ENCODE data around the gene KCNC3.

GRCh38 chr19:50328873-50329145, 368 bp downstream of the KCNC3 start:
- TF ChIP-seq ZNF707 (tag by site-specific recombination; IDR thresholded peaks at IDR 0.05) (no peak), ZNF335 (tag by site-specific recombination; conservative IDR thresholded peaks at IDR 0.05) (no peak), CTCF (tag by site-specific recombination; IDR thresholded peaks at IDR 0.05) (no peak), YY1 (tag by site-specific recombination; IDR thresholded peaks at IDR 0.05) (no peak), ELK4 (IDR thresholded peaks at IDR 0.05; ENCODE audit: borderline replicate concordance, low read depth, low read length) (no peak), ZNF580 (tag by site-specific recombination; IDR thresholded peaks at IDR 0.05) (no peak), SP2 (tag by site-specific recombination; IDR thresholded peaks at IDR 0.05) (no peak), ZNF292 (tag by site-specific recombination; IDR thresholded peaks at IDR 0.05; ENCODE audit: borderline replicate concordance, low read depth) (no peak), REST (tag by site-specific recombination; IDR thresholded peaks at IDR 0.05) (no peak)

Data from HEK293 (cell line).